HG03139 (cell line): ENCODE data around the gene TMEM132E.

Experiments used
- ATAC-seq: cut with Tn5 transposase; IDR thresholded peaks from one replicate; pipeline ENCODE4 v1.9.1; 2021; ENCODE audit not compliant: unreplicated experiment

TMEM132E gene

GRCh38 chr17:34654881-34655276 lies 75.5 kb downstream of the TMEM132E start:
- no peak for ATAC-seq

- no peak for ATAC-seq
These were observed 77.4 kb downstream of the TMEM132E start for GRCh38 chr17:34656801-34657200.

- no peak for ATAC-seq
These were observed 79.6 kb downstream of the TMEM132E start for GRCh38 chr17:34658811-34659560.

- ATAC-seq, result no peak
These were observed 84.3 kb downstream of the TMEM132E start for GRCh38 chr17:34663714-34664113.

- no peak for ATAC-seq
These were observed 85.9 kb downstream of the TMEM132E start for GRCh38 chr17:34665150-34665806.

- ATAC-seq, result no peak
These were observed 86.7 kb downstream of the TMEM132E start for GRCh38 chr17:34665819-34666763.

GRCh38 chr17:34667656-34668055 lies 88.3 kb downstream of the TMEM132E start:
- no peak for ATAC-seq

GRCh38 chr17:34668206-34668605 lies 88.8 kb downstream of the TMEM132E start:
- no peak for ATAC-seq

GRCh38 chr17:34669511-34669910 lies 90.1 kb downstream of the TMEM132E start:
- no peak for ATAC-seq

- no peak for ATAC-seq
These were observed 91.2 kb downstream of the TMEM132E start for GRCh38 chr17:34670618-34671017.

GRCh38 chr17:34671191-34671590 lies 91.8 kb downstream of the TMEM132E start:
- no peak for ATAC-seq

GRCh38 chr17:34672176-34672785 lies 92.9 kb downstream of the TMEM132E start:
- ATAC-seq, result no peak

- ATAC-seq, result no peak
These were observed 94.1 kb downstream of the TMEM132E start for GRCh38 chr17:34673516-34673915.

GRCh38 chr17:34673995-34674890 lies 94.9 kb downstream of the TMEM132E start:
- no peak for ATAC-seq

- ATAC-seq, result no peak
These were observed 95.8 kb downstream of the TMEM132E start for GRCh38 chr17:34675143-34675542.

- ATAC-seq, result no peak
These were observed 96.2 kb downstream of the TMEM132E start for GRCh38 chr17:34675605-34676004.

- no peak for ATAC-seq
These were observed 100.8 kb downstream of the TMEM132E start for GRCh38 chr17:34680151-34680550.

- ATAC-seq, result no peak
These were observed 102.9 kb downstream of the TMEM132E start for GRCh38 chr17:34682305-34682704.

- ATAC-seq, result no peak
These were observed 104.0 kb downstream of the TMEM132E start for GRCh38 chr17:34683390-34683789.
